ENCODE data around the gene ANKDD1A.

DNA sequence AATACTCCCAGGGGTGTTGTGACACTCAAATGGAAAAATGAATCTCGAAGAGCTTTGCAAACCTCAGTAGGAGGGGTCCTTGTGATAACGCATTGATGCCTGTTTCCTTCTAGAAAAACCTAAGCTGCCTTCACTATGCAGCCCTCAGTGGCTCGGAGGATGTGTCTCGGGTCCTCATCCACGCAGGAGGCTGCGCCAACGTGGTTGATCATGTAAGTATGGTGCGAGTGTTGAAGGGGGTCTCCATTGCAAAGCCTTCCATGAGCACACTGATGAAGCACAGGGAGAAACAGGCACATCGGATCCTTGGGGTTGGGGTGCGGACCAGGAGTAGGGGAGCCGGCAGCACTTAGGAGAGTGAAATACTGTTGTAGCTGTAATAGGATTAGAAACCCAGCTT, 22.3 kb downstream of the ANKDD1A start:
- no peak for TF ChIP-seq POLR2A (IDR thresholded peaks at IDR 0.05; ENCODE audit: low read length)
- TF ChIP-seq GATA1 (IDR thresholded peaks at IDR 0.05; ENCODE audit: low read depth, low read length): no peak
